ENCODE data around the gene MEAK7.
A peak's percentile ranks its signal among the peaks of the same experiment; 100 is the strongest.

Gene MEAK7

GRCh38 chr16:84486551-84487235 is 17.8 kb downstream of the MEAK7 start:
- no peak for DNase-seq

GRCh38 chr16:84486126-84486525 is 18.3 kb downstream of the MEAK7 start:
- DNase-seq, result no peak

GRCh38 chr16:84485255-84486010 is 19.0 kb downstream of the MEAK7 start:
- DNase-seq, result no peak

- peak; percentile 85 for DNase-seq
Measured at GRCh38 chr16:84484579-84485254, 19.7 kb downstream of the MEAK7 start.

- DNase-seq, result no peak
Measured at GRCh38 chr16:84483882-84484565, 20.4 kb downstream of the MEAK7 start.

- DNase-seq, result no peak
Measured at GRCh38 chr16:84482951-84483881, 21.2 kb downstream of the MEAK7 start.

GRCh38 chr16:84482001-84482891 is 22.2 kb downstream of the MEAK7 start:
- DNase-seq, result peak; percentile 19

- DNase-seq, result no peak
Measured at GRCh38 chr16:84481051-84481735, 23.3 kb downstream of the MEAK7 start.

GRCh38 chr16:84479716-84480450 is 24.6 kb downstream of the MEAK7 start:
- no peak for DNase-seq

GRCh38 chr16:84478172-84478947 is 26.1 kb downstream of the MEAK7 start:
- DNase-seq, result no peak

GRCh38 chr16:84477661-84478060 is 26.8 kb downstream of the MEAK7 start:
- no peak for DNase-seq

- no peak for DNase-seq
Measured at GRCh38 chr16:84476401-84476800, 28.1 kb downstream of the MEAK7 start.

GRCh38 chr16:84475643-84476240 is 28.7 kb downstream of the MEAK7 start:
- no peak for DNase-seq

GRCh38 chr16:84471966-84472365 is 32.5 kb downstream of the MEAK7 start:
- DNase-seq, result no peak

GRCh38 chr16:84471316-84471715 is 33.1 kb downstream of the MEAK7 start:
- DNase-seq, result no peak

- no peak for DNase-seq
Measured at GRCh38 chr16:84467709-84468108, 36.8 kb downstream of the MEAK7 start.

GRCh38 chr16:84467256-84467655 is 37.2 kb downstream of the MEAK7 start:
- DNase-seq, result no peak

GRCh38 chr16:84466692-84467091 is 37.8 kb downstream of the MEAK7 start:
- no peak for DNase-seq

Data from midbrain (tissue), 1 donor.